Coronary artery (tissue), 2 donors: ENCODE results near the gene VWDE.

Source experiments
- DNase-seq: peaks from one replicate; pipeline ENCODE4 v3.0.0-alpha.2; 2017; ENCODE audit warnings: low spot score
- H3K27ac ChIP-seq, 2 donors: fragments of 200-600 bp; sonication (generic); one replicate each; pipeline ENCODE4 v1.5.1; 2016 to 2019
- H3K4me3 ChIP-seq: fragments of 200-600 bp; sonication (generic); 2 replicates; pipeline ENCODE4 v1.5.1; 2016; ENCODE audit warnings: mild to moderate bottlenecking, moderate library complexity
- TF ChIP-seq, protein P1 (sequence below): fragments of 200-600 bp; sonication (generic); IDR thresholded peaks from one replicate; pipeline ENCODE4 v1.5.1; 2019; ENCODE audit warnings: antibody characterized with exemption

VWDE gene

DNA sequence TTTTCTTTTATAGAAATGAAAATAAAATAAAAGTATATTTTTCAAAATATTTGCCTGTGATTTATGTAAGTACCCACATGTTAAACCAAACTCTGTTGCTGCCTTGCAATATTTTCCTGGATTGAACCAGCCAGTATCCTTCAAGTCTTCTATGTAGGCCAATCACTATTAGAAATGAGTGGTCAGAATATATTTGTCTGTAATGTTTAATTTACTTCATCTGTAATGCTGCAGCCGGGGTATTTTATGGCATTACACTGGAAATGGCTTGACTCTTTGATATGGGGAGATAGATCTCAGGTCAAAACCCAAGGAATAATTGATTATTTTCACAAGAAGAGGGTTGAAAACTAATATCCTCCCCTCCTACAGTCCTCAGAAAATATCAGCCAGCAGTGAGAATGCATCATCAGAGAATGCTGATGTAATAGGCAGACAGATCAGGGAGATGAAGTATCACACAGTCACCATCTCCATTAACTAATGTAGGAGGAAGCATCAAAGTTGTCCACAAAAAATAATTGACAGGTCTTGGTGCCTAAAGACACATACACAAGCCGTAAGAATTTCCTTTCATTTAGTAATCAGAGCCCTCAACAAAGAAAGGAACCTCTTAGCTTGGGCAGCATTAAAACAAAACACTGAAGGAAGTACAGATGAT, 82.5 kb downstream of the VWDE start:
- TF ChIP-seq, protein P1, sequence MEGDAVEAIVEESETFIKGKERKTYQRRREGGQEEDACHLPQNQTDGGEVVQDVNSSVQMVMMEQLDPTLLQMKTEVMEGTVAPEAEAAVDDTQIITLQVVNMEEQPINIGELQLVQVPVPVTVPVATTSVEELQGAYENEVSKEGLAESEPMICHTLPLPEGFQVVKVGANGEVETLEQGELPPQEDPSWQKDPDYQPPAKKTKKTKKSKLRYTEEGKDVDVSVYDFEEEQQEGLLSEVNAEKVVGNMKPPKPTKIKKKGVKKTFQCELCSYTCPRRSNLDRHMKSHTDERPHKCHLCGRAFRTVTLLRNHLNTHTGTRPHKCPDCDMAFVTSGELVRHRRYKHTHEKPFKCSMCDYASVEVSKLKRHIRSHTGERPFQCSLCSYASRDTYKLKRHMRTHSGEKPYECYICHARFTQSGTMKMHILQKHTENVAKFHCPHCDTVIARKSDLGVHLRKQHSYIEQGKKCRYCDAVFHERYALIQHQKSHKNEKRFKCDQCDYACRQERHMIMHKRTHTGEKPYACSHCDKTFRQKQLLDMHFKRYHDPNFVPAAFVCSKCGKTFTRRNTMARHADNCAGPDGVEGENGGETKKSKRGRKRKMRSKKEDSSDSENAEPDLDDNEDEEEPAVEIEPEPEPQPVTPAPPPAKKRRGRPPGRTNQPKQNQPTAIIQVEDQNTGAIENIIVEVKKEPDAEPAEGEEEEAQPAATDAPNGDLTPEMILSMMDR: no peak
- Histone ChIP-seq H3K27ac (no peak overlapping the region), H3K4me3 (no peak overlapping the region)
- no peak for DNase-seq

DNA sequence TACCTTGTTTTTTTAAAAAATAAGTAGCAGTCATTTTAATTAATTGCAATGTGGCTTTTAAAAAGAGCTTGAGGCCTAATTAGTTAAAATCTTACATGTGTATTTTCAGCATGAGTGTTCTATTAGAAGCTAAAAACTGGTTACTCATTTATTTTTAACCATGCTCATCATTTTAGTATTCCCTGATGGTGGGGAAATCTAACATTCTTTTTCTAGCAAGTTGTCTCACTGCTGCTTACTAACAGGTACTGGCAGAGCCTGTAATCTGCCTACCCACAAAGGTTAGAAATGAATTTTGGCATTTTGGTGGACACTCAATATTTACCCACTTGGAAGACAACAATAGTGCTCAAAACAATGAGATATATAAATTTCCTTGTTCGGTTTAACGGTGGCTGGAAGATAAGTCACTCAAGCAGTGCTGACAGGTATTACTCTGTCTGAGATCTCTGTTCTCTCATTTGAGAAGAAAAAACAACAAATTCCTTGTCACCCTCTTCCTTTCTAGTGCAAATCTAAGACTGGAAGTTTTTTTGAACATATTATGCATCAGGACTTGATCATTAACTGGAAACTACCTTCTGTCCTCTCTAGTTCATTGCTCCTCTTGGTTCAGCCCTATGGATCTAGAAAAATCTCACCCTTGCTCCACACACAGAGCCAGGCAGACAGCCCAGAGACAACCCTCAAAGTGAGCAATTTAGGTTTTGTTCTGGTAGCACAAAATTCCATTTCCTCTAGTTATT, 83.3 kb downstream of the VWDE start:
- no peak overlapping the region for H3K27ac ChIP-seq
- TF ChIP-seq, protein P1: no peak
- no peak for DNase-seq
- H3K4me3 ChIP-seq: no peak overlapping the region

DNA sequence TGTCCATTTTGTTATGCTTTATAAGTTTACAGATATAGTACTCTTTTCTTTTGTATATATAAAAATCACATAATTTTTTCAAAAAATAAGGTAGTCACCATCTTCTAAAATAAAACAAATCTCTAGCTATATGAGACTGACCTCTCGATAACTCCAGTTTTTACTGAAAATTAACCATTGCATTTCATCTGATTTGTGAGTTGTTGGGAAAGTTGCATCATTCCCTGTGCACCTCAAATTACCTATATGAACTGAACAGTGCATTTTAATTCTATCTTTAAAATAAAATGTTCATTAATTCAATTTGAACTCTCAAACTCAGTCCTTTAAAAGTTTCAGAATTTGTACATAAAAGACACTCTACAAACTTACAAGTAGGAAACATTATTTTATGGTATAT, 86.0 kb downstream of the VWDE start:
- TF ChIP-seq, protein P1: no peak
- Histone ChIP-seq H3K27ac (no peak overlapping the region), H3K4me3 (no peak overlapping the region)
- DNase-seq: no peak

DNA sequence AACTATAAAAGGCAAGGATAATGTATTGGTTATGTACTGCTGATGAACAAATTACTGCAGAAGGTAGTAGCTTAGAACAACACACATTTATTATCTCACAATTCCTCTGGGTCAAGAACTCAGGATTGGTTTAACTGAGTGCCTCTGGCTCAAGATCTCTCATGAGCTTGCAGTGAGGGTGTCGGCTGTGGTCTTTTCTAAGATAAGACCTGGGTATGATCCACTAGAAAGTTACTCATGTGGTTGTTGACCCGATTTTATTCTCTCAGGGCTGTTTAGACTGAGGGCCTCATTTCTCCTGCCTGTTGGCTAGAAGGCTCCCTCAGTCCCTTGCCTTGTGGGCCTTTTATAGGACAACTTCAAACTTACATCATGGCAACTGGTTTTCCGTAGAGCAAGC, 86.7 kb downstream of the VWDE start:
- H3K4me3 ChIP-seq: no peak overlapping the region
- no peak overlapping the region for H3K27ac ChIP-seq
- TF ChIP-seq, protein P1: no peak
- no peak for DNase-seq

DNA sequence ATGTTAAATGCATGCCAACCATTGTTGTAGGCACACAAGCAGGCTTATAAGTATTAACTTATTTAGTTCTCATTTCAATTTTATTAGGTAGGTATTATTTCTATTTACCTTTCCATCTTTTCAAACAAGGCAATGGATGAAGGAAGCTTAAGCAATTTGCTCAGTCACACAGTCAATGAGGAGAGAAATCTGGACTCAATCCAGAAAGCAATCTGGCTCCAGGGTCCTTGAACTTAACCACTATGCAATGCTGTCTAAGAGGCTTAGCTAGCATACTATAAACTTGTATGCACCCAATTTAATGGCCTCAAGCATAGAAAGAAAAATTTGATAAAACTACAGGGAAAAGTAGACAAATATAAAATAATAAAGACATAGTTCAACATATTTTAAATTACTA, 88.6 kb downstream of the VWDE start:
- DNase-seq: no peak
- TF ChIP-seq, protein P1: no peak
- no peak overlapping the region for H3K4me3 ChIP-seq
- no peak overlapping the region for H3K27ac ChIP-seq

DNA sequence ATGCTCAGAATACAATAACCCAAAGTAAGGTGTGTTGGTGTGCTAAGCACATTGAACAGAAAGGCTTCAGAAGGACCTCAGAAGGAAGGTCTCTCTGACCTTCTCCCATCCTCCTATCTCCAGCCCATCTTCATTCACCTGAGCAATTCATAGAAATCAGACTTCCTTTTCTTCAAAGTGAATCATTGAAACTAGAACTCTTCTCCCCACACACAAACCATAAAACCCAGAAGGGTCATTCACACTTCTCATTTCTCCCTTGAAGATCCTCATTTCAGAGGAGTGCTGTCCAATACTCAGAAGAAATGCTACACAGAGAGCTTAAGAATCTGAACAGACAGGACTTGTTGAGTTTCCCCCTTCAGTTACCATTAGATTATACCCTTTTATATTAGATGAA, 89.5 kb downstream of the VWDE start:
- TF ChIP-seq, protein P1: no peak
- Histone ChIP-seq H3K4me3 (no peak overlapping the region), H3K27ac (no peak overlapping the region)
- DNase-seq: no peak

DNA sequence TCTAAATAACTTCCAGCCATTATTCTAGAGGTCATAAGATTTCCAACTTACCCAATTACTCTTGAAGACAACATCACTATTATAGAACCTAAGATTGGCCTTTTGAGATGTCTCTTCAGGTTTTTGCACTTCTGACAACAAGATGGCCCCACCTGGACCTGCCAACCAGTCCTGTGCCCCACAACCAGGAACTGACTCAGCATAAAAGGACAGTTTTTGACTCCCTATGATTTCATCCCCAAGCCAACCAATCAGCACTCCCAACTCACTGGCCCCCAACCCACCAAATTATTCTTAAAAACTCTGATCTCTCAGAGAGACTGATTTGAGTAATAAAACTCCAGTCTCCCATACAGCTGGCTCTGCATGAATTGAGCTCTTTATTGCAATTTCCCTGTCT, 98.2 kb downstream of the VWDE start:
- TF ChIP-seq, protein P1: no peak
- Histone ChIP-seq H3K4me3 (no peak overlapping the region), H3K27ac (no peak overlapping the region)
- DNase-seq: no peak
